22Rv1 (cell line): ENCODE data around the gene PTPN12.

ENCODE experiments used
- H3K27ac ChIP-seq: fragments of 450-650 bp; 2 replicates; pipeline ENCODE4 v1.5.1; 2017
- CTCF ChIP-seq: fragments of 450-650 bp; IDR thresholded peaks from 2 replicates; pipeline ENCODE4 v1.5.1; 2017; ENCODE audit warnings: mild to moderate bottlenecking
- ZFX ChIP-seq: fragments of 450-650 bp; IDR thresholded peaks from 2 replicates; pipeline ENCODE4 v1.6.1; 2017; ENCODE audit warnings: antibody characterized with exemption, borderline replicate concordance

Gene PTPN12

GRCh38 chr7:77542409-77542808 is 5.3 kb downstream of the PTPN12 start:
- no peak for TF ChIP-seq CTCF
- no peak overlapping the region for H3K27ac ChIP-seq

- TF ChIP-seq ZFX (no peak), CTCF (no peak)
- no peak overlapping the region for H3K27ac ChIP-seq
Measured at GRCh38 chr7:77542895-77543294, 5.8 kb downstream of the PTPN12 start.

- TF ChIP-seq ZFX, result no peak
- TF ChIP-seq CTCF, result no peak
Measured at GRCh38 chr7:77543910-77544309, 6.8 kb downstream of the PTPN12 start.

GRCh38 chr7:77544518-77544917 is 7.4 kb downstream of the PTPN12 start:
- no peak for TF ChIP-seq ZFX
- TF ChIP-seq CTCF, result no peak
- H3K27ac ChIP-seq, result no peak overlapping the region

More at GRCh38 chr7:77543910-77544309, 6.8 kb downstream of the PTPN12 start:
- no peak overlapping the region for H3K27ac ChIP-seq

GRCh38 chr7:77548206-77548605 is 11.1 kb downstream of the PTPN12 start:
- H3K27ac ChIP-seq, result no peak overlapping the region
- TF ChIP-seq CTCF (no peak), ZFX (no peak)

GRCh38 chr7:77549106-77549870 is 12.2 kb downstream of the PTPN12 start:
- TF ChIP-seq ZFX (no peak), CTCF (no peak)

GRCh38 chr7:77550586-77550985 is 13.5 kb downstream of the PTPN12 start:
- H3K27ac ChIP-seq, result no peak overlapping the region
- TF ChIP-seq CTCF, result no peak
- no peak for TF ChIP-seq ZFX

More at GRCh38 chr7:77549106-77549870, 12.2 kb downstream of the PTPN12 start:
- H3K27ac ChIP-seq, result no peak overlapping the region
